DMS114 treated with DMSO at 0.1 percent for 48 hours (cell line): Measurements from ENCODE around the gene AK1.
"Not testable (repeated sequence)": the region's sequence is repeated elsewhere in the genome, so short reads cannot be mapped to it uniquely, and the experiment has no call there.

ENCODE experiments used
- DNase-seq: peaks from one replicate; lab custom pipeline; 2025; ENCODE audit not compliant: unreplicated experiment; lab: John Stamatoyannopoulos, UW

Gene AK1

DNA sequence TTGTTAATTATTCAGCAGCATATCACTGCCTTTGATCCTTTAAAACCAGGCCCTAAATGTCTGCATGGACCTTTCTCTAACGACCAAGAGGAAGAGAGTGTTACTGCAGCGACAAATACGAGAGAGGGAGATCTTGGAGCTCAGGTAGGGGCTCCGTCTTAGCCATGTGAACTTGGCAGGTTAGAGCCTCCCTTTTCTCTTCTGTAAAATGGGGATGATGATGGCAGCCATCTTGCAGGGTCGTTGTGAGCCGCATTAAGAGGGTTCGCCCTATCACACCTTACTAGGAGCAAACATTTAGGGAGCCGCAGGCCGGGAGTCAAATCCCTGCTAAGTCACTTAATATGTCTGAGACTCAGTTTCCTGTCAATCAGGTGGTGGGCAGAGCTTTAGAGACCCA lies 24.6 kb downstream of the AK1 start:
- DNase-seq: no peak

GRCh38 chr9:127850286-127850830 lies 27.1 kb downstream of the AK1 start:
- DNase-seq: no peak

GRCh38 chr9:127848756-127849504 lies 28.5 kb downstream of the AK1 start:
- no peak for DNase-seq

- DNase-seq: no peak
Measured at GRCh38 chr9:127847833-127848755, 29.4 kb downstream of the AK1 start.

GRCh38 chr9:127847178-127847510 lies 30.3 kb downstream of the AK1 start:
- no peak for DNase-seq

DNA sequence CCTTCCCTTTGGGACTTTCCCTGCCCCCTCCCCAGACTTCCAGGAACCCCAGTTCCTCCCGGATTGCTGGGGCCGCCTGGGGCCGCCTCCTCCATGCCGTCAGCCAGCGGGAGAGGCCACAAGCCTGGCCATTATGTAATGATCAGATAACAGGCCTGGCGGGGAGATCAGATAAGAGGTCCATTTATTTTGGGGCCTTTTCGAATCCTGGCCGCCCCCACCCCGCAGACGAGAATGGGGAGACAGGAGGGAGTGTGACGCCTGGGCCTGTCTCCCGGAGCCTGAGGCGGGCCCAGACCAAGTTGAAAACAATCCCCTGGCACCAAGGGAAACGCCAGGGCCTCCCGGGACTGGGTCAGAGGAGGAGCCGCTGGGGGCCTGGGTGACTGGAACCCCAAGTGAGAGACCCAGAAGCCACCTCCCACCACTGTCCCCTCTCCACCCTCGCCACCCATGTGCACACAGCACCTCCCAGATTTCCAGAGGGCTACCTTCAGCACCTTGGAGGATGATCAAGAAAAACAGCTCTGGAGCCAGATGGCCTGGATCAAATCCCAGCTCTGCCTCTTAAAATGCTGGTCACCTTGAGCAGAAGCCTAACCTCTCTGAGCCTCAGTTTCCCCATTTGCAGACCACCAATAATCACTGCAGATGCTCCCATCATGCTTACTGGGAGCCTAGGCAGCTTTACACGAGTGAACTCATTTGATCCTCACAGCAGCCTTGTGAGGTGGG lies 30.9 kb downstream of the AK1 start:
- DNase-seq: no peak

- DNase-seq: not testable (repeated sequence)
Measured at GRCh38 chr9:127845619-127846018, 31.9 kb downstream of the AK1 start.

- DNase-seq: no peak
Measured at GRCh38 chr9:127844821-127845359, 32.6 kb downstream of the AK1 start.

GRCh38 chr9:127841087-127841835 lies 36.2 kb downstream of the AK1 start:
- DNase-seq: no peak

- no peak for DNase-seq
Measured at GRCh38 chr9:127838375-127839078, 38.9 kb downstream of the AK1 start.

- DNase-seq: no peak
Measured at GRCh38 chr9:127837346-127837745, 40.1 kb downstream of the AK1 start.

DNA sequence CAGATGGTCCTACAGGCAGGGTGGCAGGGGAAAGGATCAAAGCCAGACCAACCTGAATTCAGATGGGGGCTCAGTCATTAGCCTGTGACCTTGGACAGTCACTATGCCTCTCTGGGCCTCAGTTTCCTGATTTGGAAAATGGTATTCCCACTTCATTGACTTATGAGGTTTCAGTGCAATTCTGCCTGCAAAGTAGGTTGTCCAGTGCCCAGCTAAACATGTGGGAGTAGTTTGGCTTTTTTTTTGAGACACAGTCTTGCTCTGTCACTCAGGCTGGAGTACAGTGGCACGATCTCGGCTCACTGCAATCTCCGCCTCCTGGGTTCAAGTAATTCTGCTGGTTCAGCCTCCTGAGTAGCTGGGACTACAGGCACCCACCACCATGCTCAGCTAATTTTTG lies 40.9 kb downstream of the AK1 start:
- DNase-seq: not testable (repeated sequence)

- DNase-seq: no peak
Measured at GRCh38 chr9:127835991-127836516, 41.4 kb downstream of the AK1 start.

DNA sequence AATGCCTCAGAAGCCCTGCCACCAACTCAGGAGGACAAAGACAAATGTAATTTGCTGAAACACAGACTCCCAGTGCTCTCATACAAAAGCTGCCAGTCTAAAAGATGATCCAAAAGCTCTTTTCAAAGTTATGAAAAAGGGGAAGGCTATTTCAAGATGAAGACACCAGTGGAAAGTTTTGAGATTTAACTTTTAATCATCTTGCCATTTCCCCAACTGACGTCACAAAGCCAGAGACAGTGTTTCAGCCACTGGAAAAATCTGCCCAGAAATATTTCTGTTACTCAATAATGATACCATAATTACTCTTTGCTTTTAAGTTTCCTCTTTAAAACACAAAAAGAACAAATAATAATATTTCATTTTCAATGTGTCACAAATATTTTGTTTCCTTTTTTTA lies 43.9 kb downstream of the AK1 start:
- no peak for DNase-seq

GRCh38 chr9:127832248-127832647 lies 45.2 kb downstream of the AK1 start:
- no peak for DNase-seq

DNA sequence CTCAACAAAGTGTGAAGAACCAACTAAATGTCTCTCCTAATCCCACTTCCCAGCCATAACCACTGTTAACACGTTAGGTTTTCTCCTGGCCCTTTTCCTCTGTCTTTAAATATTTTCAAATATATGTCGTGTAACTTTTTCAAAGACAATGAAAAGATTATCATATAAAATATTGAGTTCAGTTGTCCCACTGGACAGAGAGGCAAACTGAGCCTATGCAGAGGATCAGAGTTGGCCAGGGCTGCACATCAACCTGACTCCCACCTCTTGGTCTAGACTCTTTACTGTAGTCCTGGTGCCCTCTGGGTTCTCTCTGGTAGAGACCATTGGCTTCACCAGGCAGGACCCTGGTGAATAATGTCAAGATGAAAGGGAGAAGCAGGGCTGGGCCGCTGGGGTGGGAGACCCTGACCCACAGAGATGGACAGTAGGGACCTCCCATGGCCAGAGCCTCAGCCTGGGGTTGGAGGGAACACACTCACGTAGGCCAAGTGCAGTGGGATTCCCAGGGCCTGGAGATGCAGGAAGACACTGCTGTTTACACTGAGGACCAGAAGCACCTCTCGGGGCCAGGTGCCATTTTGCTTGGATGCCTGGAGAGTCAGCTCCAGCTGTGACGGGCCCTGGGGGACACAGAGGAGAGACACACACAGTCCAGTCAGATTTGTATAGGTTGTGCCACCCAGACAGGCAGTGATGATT lies 48.1 kb downstream of the AK1 start:
- no peak for DNase-seq

- DNase-seq: no peak
Measured at GRCh38 chr9:127828262-127829031, 49.0 kb downstream of the AK1 start.

- DNase-seq: no peak
Measured at GRCh38 chr9:127826253-127826913, 51.1 kb downstream of the AK1 start.
